NCI-H1930 (cell line): Measurements from ENCODE around the gene ECI1.

Experiments used
- DNase-seq, 2 experiments: peaks; one replicate each; lab custom pipeline; 2025; lab: John Stamatoyannopoulos, UW

ECI1 gene

DNA sequence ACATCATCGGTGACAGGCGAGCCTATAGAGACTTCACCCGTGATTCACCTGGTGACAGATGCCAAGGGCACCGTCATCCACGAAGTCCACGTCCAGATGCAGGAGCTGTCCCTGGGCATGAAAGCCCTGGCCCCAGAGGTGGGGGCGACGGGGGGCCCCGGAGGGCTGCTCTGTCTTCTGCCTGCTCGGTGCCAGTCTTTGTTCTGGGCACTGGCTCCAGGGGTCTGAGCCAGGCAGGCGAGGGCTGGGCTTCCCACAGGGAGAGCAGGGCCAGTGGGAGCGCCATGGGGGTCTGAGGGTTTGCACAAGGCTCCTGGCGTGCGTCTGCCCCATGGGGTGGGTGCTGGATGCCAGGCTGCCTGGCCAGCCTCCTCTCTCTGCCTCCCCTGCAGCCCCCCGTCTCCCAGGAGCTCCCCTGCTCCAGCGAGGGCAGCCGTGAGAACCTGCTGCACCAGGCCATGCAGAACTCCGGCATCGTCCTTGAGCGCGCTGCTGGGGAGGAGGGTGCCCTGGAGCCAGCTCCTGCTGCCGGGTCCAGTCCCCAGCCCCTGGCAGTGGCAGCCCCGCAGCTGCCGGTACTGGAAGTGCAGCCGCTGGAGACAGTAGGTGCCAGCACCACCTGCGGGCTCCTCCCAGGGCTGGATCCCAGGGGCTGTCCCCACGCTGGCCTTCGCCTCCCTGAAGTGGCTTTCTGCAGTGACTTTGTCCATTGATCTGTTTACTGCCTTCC lies 18.2 kb downstream of the ECI1 start:
- no peak for DNase-seq

DNA sequence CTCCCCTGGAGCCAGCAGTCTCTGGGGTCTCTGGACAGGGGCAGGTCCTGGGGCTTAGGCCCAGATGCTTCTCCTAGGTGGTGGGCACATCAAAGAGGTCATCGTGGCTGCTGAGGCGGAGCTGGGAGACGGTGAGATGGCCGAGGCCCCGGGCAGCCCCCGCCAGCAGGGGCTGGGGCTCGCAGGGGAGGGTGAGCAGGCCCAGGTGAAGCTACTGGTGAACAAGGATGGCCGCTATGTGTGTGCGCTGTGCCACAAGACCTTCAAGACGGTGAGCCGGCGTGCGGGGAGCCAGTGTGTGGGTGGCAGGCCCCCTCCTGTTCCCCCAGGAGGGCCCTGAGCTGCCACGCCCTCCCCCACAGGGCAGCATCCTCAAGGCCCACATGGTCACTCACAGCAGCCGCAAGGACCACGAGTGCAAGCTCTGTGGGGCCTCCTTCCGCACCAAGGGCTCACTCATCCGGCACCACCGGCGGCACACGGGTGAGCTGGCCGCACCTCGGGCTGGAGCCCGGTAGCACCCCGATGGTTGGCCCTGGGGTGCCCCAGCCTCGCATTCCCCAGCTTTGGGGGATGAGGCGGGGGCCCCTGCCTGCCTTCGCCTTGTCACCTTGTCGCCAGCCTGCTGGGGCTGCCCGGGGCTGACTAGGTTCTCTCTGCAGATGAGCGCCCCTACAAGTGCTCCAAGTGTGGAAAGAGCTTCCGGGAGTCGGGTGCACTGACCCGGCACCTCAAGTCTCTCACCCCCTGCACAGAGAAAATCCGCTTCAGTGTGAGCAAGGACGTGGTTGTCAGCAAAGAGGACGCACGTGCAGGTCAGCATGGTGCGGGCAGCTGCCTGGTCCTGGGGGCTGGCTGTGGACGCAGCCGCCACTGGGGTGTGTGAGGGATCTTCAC lies 19.0 kb downstream of the ECI1 start:
- no peak for DNase-seq

DNA sequence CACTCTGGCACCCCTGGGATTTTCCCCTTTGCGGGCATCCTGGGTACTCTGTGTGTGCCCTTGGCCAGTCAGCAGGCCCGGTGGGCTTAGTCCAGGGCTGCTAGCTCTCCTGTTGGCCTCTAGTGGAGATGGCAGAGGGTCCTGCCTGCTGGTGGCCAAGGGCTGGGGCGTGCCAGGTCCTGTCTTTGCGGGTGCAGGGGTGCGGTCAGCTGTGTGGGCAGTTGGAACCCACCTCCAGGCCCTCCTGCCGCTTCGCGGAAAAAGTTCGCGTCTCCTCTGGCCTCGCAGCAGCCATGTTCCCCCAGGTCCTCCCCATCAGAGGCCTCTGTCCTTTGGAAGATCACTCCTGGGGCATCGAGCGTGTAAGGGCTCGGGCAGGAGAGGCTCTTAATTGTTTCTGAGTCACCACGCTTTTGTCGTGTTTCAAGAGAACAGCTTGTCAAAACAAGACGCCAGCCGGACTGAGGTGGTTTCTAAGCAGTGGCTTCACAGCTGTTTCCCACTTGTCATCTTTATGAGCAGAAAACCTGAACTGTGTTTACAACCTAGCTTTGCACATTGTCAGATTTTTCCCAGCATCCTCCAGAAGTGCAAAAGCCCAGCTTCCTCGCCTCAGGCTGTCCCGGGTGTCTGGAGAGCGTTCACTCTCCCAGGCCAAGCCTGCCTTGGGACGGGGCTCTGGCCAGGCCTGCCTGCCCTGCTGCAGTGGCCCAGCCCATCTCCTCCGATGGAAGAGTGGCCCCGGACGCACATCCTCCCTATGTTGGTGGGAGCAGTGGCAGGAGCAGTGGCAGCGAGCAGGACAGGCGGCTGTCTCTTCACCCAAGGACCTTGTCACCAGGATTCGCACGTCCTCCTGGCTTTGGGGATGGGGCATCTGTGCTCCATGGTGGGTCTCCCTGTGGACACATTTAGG lies 20.1 kb downstream of the ECI1 start:
- DNase-seq = no peak

DNA sequence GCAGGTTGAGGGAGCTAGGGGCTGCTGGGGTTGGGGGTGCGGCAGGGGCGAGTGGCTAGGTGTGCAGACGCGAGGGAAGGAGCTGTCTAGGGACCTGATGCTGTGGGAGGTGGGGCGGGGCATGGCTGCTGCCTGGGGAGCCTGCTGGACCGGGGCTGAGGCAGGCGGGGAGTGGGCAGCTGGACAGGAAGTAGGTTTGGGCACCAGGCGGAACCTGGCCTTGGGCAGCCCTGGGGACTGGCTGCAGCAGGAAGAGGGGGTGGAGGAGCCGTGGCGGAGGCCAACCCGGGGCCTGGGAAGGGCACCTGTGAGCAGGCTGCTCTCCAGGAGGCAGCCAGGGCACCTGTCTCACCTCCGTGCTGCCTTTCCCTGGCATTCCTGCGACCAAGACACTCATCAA lies 21.0 kb downstream of the ECI1 start:
- DNase-seq = no peak

DNA sequence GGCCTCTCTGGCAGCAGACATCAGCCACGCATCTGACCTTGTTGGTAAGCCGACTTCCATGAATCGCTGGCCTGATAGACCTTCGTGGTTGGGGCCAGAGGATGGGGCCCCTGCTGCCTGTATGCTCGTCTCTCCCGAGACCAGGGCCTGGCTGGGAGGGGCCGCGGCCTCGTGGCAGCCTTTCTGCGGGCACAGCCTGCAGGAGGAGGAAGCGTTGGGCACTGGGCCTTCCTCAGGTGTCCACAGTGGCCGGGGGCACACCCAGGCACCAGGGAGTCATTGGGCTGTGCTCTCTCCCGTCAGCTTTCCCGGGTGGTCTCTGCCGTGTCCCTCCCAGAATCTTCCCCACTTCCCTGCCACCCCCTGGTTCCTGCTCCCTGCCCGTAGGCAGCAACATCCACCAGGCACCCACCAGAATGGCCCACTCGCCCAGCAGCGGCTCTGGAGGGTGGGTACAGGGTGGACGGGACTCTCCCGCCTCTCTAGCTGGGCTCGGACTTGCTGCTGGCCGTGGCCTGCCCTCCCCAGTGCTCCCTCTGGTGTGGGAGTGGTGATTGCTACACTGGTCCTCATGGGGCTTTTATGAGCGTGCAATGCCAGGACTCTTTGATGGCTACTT lies 21.6 kb downstream of the ECI1 start:
- DNase-seq = no peak

DNA sequence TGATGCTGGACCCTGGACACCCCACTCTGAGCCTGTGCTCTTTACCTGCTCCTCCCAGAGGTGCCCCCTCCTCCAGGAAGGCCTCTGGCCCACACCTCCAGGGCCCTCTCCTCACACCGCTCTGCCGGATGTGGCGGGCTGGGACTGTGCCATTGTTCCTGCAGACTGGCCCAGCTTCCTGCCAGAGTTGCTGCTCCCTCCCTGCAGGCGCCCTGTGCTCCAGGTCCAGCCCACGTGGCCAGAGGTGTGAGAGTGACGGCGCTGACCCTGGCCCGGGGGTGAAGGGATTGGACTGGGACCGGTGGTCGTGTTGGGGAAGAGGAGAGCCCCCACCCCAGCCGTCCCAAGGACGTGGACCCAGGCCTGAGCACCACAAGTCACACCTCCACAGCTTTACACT lies 22.3 kb downstream of the ECI1 start:
- DNase-seq = no peak

DNA sequence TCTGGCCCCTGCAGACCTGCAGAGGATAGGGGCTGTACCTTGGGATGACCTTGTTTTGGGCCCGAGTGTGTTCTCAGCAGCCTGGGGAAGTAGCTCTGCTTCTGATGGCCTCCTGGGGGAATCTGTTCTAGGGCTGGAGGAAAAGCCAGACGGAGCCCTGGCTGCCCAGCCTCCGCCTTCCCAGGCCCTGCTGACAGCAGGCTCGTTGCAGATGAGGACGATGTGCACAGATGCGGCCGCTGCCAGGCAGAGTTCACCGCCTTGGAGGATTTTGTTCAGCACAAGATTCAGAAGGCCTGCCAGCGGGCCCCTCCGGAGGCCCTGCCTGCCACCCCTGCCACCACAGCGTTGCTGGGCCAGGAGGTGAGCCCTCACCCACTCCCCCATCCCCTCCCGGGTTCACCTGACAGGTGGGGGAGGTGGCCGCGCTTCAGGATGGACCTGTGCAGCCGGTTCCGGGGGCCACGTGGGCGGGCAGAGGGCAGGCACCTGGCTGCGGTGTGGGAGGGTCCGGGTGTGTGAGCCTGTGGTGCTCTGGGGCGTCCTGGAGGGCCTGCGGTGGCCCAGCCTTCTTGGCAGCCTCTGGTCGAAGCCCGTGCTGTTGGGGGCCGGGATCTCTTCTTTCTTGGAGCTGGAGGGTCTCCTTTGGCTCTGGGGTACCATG lies 23.1 kb downstream of the ECI1 start:
- DNase-seq = no peak

- DNase-seq = no peak
Observed at GRCh38 chr16:2226918-2227317, 24.5 kb downstream of the ECI1 start.

DNA sequence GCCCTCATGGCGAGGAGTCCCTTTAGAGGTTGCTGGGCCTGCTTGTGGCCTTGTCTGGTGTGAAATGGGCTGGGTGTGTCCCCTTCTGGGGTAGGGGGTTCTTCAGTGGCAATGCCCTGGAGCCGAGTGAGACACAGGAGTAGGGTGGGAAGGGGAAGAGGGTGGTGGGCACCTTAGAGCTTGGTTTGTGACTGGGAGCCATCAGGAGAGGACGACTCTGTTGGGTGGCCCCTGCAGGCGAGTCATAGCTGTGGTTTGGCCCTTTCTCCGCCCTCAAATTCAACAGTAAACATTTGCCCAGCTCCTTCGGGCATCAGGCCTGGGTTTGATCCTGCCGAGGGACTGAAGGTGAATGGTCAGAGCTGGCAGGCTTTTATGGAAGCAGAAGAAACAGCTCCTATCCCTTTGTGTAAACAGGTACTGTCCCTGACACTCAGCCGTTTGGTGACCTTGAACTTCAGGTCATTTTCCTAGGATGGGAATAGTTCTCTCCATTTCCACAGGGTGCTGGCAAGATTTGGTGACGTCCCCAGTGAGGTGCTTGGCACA lies 25.1 kb downstream of the ECI1 start:
- DNase-seq = no peak

GRCh38 chr16:2223942-2224486 lies 27.4 kb downstream of the ECI1 start:
- no peak for DNase-seq

- DNase-seq = peak; percentile 99 to 100
Observed at GRCh38 chr16:2223221-2223941, 28.0 kb downstream of the ECI1 start, which contains the start of gene E4F1. Gene E4F1 (plus strand): TSS chr16:2223591. CDS start chr16:2223614, 23 bp downstream.

GRCh38 chr16:2216330-2216729 lies 35.1 kb downstream of the ECI1 start:
- no peak for DNase-seq

GRCh38 chr16:2214719-2214968 lies 36.7 kb downstream of the ECI1 start, which contains the start of gene PGP:
Gene PGP (minus strand): TSS chr16:2214840. CDS start chr16:2214777, 63 bp downstream.
- no peak for DNase-seq

DNA sequence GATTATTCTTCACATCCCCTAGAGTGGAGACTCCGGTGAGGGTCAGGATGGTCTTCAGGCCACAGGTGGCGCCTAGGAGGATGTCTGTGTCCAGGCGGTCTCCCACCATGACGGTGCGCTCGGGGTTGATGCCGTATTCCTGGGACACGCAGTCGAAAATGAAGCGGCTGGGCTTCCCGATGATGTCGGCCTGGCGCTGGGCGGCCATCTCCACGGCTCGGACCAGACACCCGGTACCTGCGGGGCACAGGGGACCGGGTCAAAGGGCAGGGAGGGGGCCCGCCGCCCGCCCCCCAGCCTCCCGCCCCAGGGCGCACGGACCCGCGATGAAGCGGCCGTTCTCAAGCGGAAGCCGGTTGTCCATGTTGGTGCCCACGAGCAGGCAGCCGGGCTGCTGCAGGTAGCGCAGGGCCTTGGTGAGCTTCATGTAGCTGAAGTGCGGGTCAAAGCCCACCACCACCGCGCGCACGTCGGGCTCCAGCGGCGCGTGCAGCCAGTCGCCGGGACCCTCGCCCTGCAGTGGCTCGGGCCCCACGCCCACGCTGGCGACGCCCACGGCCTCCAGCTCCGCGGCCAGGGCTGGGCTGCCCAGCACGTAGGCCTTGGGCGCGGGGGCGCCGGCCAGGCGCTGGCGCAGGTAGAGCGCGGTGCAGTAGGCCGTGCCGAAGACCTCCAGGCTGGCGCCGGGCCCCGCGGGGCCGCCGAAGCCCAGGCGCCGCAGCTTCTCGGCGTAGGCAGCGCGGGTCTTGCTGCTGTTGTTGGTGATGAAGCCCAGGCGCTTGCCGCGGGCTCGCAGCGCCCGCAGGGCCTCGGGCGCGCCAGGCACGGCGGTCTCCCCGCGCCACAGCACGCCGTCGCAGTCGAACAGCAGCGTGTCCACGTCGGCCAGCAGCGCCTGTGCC lies 37.3 kb downstream of the ECI1 start:
- no peak for DNase-seq

GRCh38 chr16:2212362-2213324 lies 38.7 kb downstream of the ECI1 start:
- no peak for DNase-seq

DNA sequence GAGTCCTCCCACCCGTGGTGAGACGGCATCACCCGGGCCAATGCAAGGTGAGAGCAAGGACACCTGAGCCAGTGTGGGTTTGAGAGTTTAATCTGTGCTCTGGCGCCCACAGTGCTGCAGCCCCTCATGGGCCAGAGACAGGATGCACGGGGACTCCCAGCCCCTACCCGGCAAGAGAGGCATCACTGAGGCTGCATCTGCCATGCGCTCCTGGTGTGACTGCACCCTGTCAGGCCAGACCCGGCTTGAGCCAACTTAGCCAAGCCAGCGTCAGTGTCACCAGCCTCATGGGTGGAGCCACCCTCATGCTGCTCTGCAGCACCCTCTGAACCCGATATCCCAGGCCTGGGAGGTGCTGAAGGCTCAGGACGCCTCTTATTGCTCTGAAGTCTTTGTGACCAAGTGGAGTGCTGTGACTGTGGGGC lies 39.5 kb downstream of the ECI1 start:
- no peak for DNase-seq
